GM12891 (cell line): Measurements from ENCODE around the gene TTC9.
A peak's percentile ranks its signal among the peaks of the same experiment; 100 is the strongest.
"Not testable (repeated sequence)": the region's sequence is repeated elsewhere in the genome, so short reads cannot be mapped to it uniquely, and the experiment has no call there.

Source experiments
- DNase-seq: peaks from one replicate; pipeline ENCODE4 v3.0.0; 2011; ENCODE audit warnings: low spot score; ENCODE audit not compliant: insufficient read length
- FAIRE-seq: peaks from 2 replicates; lab custom pipeline; 2011; peaks lifted over from hg19 to GRCh38; lab: Jason Lieb, UNC
- PAX5 ChIP-seq: IDR thresholded peaks from 2 replicates; pipeline ENCODE4 v1.6.1; 2011; ENCODE audit warnings: low read length, moderate library complexity, mild to moderate bottlenecking; ENCODE audit not compliant: insufficient read depth, severe bottlenecking
- POLR2A ChIP-seq: IDR thresholded peaks from 2 replicates; pipeline ENCODE4 v1.6.1; 2011; ENCODE audit warnings: low read depth, low read length, control low read depth
- POLR2AphosphoS5 ChIP-seq: IDR thresholded peaks from 2 replicates; pipeline ENCODE4 v1.6.1; 2011; ENCODE audit warnings: low read depth, low read length, control low read depth
- POU2F2 ChIP-seq: IDR thresholded peaks from 2 replicates; pipeline ENCODE4 v1.6.1; 2011; ENCODE audit warnings: low read depth, mild to moderate bottlenecking, control low read depth, low read length, moderate library complexity
- SPI1 ChIP-seq: IDR thresholded peaks from 2 replicates; pipeline ENCODE4 v1.6.1; 2011; ENCODE audit warnings: low read depth, low read length, control low read depth
- TAF1 ChIP-seq: IDR thresholded peaks from 2 replicates; pipeline ENCODE4 v1.6.1; 2011; ENCODE audit warnings: low read depth, low read length, control low read depth

Gene TTC9

GRCh38 chr14:70700955-70701585 lies 59.4 kb downstream of the TTC9 start:
- DNase-seq (no peak), FAIRE-seq (no peak)
- TF ChIP-seq SPI1 (no peak), POLR2A (no peak), PAX5 (no peak), TAF1 (no peak), POLR2AphosphoS5 (no peak), POU2F2 (no peak)

GRCh38 chr14:70701610-70702009 lies 59.9 kb downstream of the TTC9 start:
- TF ChIP-seq PAX5, result no peak
- TF ChIP-seq POLR2AphosphoS5, result no peak
- no peak for TF ChIP-seq TAF1
- TF ChIP-seq POLR2A, result no peak
- TF ChIP-seq SPI1, result no peak
- TF ChIP-seq POU2F2, result no peak
- DNase-seq (no peak), FAIRE-seq (no peak)

- DNase-seq, result no peak
Measured at GRCh38 chr14:70702161-70702560, 60.4 kb downstream of the TTC9 start.

GRCh38 chr14:70703621-70704168 lies 62.0 kb downstream of the TTC9 start:
- not testable (repeated sequence) for DNase-seq, FAIRE-seq

More at GRCh38 chr14:70702161-70702560, 60.4 kb downstream of the TTC9 start:
- FAIRE-seq, result no peak
- TF ChIP-seq POLR2A, result no peak
- TF ChIP-seq POLR2AphosphoS5, result no peak
- TF ChIP-seq PAX5, result no peak
- TF ChIP-seq SPI1, result no peak
- TF ChIP-seq TAF1, result no peak
- no peak for TF ChIP-seq POU2F2

- FAIRE-seq (no peak), DNase-seq (no peak)
- TF ChIP-seq POU2F2, result no peak
- no peak for TF ChIP-seq POLR2AphosphoS5
- TF ChIP-seq PAX5, result no peak
- TF ChIP-seq SPI1, result no peak
- no peak for TF ChIP-seq POLR2A
- no peak for TF ChIP-seq TAF1
Measured at GRCh38 chr14:70704960-70705359, 63.2 kb downstream of the TTC9 start.

GRCh38 chr14:70706177-70706576 lies 64.5 kb downstream of the TTC9 start:
- DNase-seq (no peak), FAIRE-seq (peak; percentile 50)
- TF ChIP-seq POLR2A (no peak), PAX5 (no peak), POU2F2 (no peak), SPI1 (no peak), POLR2AphosphoS5 (no peak), TAF1 (no peak)

GRCh38 chr14:70707138-70708038 lies 65.7 kb downstream of the TTC9 start:
- DNase-seq (no peak), FAIRE-seq (peak; percentile 5)
- TF ChIP-seq SPI1, result no peak
- no peak for TF ChIP-seq TAF1
- TF ChIP-seq POLR2A, result no peak
- TF ChIP-seq POU2F2, result no peak
- TF ChIP-seq PAX5, result no peak
- no peak for TF ChIP-seq POLR2AphosphoS5

GRCh38 chr14:70708717-70709570 lies 67.2 kb downstream of the TTC9 start:
- no peak for DNase-seq
- no peak for FAIRE-seq

More at GRCh38 chr14:70708717-70709570, 67.2 kb downstream of the TTC9 start:
- TF ChIP-seq SPI1 (no peak), POLR2A (no peak), POLR2AphosphoS5 (no peak), TAF1 (no peak), PAX5 (no peak), POU2F2 (no peak)
